ENCODE results near the gene C1RL. TPM values are rescaled to one million over a fixed set of nuclear protein-coding genes. Genes with fewer than 3 reads are reported as not detected.

C1RL gene
- total and polyA plus RNA-seq, 9 donors: 48.4 to 160 (median 98.9) TPM

DNA sequence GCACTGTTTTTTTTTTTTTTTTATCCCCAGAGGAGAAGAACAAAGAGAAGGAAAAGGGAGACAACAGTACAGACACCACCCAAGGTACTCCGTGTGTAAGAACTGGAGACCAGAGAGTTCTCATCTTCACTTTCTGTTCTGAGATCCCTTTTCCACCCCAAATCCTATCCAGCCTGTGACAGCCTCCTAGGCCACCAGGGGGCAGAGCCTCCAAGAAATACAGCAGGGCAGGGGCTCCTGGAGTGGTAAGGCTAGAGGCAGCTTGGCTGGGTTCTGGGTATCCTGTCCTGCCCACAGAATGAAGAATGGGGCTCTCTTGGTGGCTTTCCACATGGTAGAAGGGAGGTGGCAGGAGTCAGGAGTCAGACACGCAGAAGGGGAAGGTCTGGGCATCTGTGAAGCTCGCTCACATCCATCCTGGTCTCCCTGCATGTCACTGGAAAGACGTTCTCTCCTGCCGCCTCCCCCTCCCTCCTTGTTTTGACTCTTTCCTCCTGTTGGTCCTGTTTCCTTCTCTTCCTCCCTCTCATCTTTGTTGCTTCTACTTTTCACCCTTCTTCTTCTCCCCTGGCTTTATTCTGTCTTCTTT is 33.1 kb upstream of the C1RL start:
- Histone ChIP-seq H3K36me3 (no peaks in the 10 kb centered on the region), H3K4me3 (no peak overlapping the region), H3K9me3 (no peaks in the 10 kb centered on the region), H3K4me1 (ENCODE audit: insufficient read depth) (no peaks in the 10 kb centered on the region), H3K27ac (no peak overlapping the region), H3K27me3 (no peaks in the 10 kb centered on the region)
- intact Hi-C loops (cut with DNase I): no loop called here
- TF ChIP-seq, protein P1, sequence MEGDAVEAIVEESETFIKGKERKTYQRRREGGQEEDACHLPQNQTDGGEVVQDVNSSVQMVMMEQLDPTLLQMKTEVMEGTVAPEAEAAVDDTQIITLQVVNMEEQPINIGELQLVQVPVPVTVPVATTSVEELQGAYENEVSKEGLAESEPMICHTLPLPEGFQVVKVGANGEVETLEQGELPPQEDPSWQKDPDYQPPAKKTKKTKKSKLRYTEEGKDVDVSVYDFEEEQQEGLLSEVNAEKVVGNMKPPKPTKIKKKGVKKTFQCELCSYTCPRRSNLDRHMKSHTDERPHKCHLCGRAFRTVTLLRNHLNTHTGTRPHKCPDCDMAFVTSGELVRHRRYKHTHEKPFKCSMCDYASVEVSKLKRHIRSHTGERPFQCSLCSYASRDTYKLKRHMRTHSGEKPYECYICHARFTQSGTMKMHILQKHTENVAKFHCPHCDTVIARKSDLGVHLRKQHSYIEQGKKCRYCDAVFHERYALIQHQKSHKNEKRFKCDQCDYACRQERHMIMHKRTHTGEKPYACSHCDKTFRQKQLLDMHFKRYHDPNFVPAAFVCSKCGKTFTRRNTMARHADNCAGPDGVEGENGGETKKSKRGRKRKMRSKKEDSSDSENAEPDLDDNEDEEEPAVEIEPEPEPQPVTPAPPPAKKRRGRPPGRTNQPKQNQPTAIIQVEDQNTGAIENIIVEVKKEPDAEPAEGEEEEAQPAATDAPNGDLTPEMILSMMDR (IDR thresholded peaks at IDR 0.05): peak in 2 of 3 donors; percentile 6 to 35
- TF ChIP-seq EP300 (IDR thresholded peaks at IDR 0.05): no peak
- peak in 2 of 5 donors; percentile 33 to 52 for DNase-seq
- WGBS, 3 donors: 59 to 70% (median 66%) methylated on average over 5 of the region's 5 CpGs

DNA sequence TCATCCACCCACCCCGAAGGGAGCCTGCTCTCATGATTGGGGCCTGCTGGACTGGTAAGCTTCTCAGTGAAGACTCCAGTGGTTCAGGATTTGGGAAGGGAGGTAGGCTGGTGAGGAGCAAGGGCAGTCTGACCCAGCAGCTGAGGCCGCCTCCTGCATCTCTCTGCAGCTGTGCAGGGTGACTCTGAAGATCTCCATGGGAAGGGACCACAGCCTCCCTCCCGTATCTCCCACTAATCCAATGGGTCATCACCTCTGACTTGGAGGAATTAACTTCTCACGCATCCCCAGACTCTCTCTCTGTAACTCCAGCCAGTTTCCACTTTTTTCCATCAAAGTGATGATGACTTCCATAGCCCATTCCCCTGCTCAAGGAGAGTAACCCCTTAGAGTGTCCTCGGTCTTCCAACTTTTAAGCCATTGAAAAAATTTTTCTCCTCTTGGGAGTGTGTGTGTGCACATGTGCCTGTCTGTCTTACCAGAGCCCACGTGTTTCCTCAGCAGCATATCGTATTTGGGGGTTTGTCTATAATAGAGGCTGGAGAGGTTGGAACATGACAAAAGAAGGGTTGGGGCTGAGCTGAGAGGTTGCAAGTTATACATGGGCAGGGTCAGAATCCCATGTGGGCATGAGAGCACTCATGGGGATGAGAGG is 32.5 kb upstream of the C1RL start:
- no peak overlapping the region for H3K27ac ChIP-seq
- no peaks in the 10 kb centered on the region for H3K9me3 ChIP-seq
- WGBS, 3 donors: 84 to 91% (median 88%) methylated on average over 7 of the region's 7 CpGs
- no peaks in the 10 kb centered on the region for H3K27me3 ChIP-seq
- H3K4me3 ChIP-seq: no peak overlapping the region
- DNase-seq: no peak
- intact Hi-C loops (cut with DNase I): no loop called here
- H3K36me3 ChIP-seq: no peaks in the 10 kb centered on the region
- no peaks in the 10 kb centered on the region for H3K4me1 ChIP-seq (ENCODE audit: insufficient read depth)
- TF ChIP-seq EP300 (IDR thresholded peaks at IDR 0.05): no peak
- TF ChIP-seq POLR2A (IDR thresholded peaks at IDR 0.05): no peak
- TF ChIP-seq, protein P1 (IDR thresholded peaks at IDR 0.05): no peak

DNA sequence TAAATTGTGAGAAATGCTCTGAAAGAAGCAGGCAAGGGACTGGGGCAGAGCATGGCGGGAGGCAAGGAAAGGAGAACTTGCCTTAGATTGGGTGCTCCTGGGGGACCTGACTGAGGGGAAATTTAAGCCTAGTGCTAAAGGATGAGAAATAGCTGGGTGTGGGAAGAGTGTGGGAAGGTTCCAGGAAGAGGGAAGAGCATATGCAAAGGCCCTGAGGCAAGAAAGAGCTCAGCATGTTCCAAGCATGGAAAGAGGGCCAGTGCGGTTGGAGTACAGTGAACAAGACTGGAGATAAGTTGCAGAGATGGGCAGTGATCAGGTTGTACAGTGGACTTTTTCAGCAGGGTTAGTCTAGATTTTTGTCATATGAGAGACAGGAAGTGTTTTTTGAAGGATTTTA is 30.2 kb upstream of the C1RL start:
- Histone ChIP-seq H3K9me3 (no peaks in the 10 kb centered on the region), H3K36me3 (no peaks in the 10 kb centered on the region), H3K27me3 (no peaks in the 10 kb centered on the region), H3K4me3 (no peak overlapping the region), H3K4me1 (ENCODE audit: insufficient read depth) (no peaks in the 10 kb centered on the region), H3K27ac (no peak overlapping the region)
- DNase-seq: no peak
- TF ChIP-seq EP300 (IDR thresholded peaks at IDR 0.05) (no peak), POLR2A (IDR thresholded peaks at IDR 0.05) (no peak)
- TF ChIP-seq, protein P1 (IDR thresholded peaks at IDR 0.05): no peak
- 97 to 100% (median 98%) methylated on average over 2 of the region's 2 CpGs for WGBS, 3 donors
- intact Hi-C loops (cut with DNase I): no loop called here

DNA sequence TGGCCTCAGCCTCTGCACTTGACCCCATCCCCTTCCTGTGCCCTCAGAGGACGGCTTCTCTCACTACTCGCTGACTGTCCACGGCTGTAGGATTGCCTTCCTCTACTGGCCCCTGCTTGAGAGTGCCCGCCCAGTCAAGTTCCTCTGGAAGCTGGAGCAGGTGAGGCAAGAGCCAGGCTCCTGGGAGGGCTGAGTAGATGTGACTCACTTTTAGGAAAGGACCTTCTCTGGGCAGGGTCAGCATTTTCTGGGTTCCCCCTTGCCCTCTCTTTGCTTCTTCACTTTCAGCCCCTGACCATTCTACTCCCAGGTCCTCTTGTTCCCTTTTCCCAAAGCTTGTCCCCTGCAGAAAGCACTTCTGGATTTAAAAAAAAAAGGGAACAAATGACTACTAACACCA is 28.9 kb upstream of the C1RL start:
- WGBS, 3 donors: 65 to 84% (median 75%) methylated on average over 4 of the region's 4 CpGs
- no peaks in the 10 kb centered on the region for H3K27me3 ChIP-seq
- intact Hi-C loops (cut with DNase I): no loop called here
- H3K9me3 ChIP-seq: no peaks in the 10 kb centered on the region
- no peaks in the 10 kb centered on the region for H3K36me3 ChIP-seq
- TF ChIP-seq, protein P1 (IDR thresholded peaks at IDR 0.05): no peak
- no peak for TF ChIP-seq POLR2A (IDR thresholded peaks at IDR 0.05)
- no peak for TF ChIP-seq EP300 (IDR thresholded peaks at IDR 0.05)
- no peak overlapping the region for H3K27ac ChIP-seq
- no peaks in the 10 kb centered on the region for H3K4me1 ChIP-seq (ENCODE audit: insufficient read depth)
- no peak overlapping the region for H3K4me3 ChIP-seq
- DNase-seq: no peak

Data from ovary (tissue), 9 donors.